ENCODE measurements around the gene SLC38A9.
A peak's percentile ranks its signal among the peaks of the same experiment; 100 is the strongest.

SLC38A9 gene

GRCh38 chr5:55582256-55582655 lies 129.9 kb downstream of the SLC38A9 start:
- no peaks in the 10 kb centered on the region for H3K36me3 ChIP-seq (ENCODE audit: insufficient read depth, low read length)
- peaks cover 13% of the 10 kb centered on the region for H3K4me1 ChIP-seq (ENCODE audit: insufficient read depth, low read length)
- no peaks in the 10 kb centered on the region for H3K27me3 ChIP-seq (ENCODE audit: insufficient read depth, low read length)
- WGBS: 89% methylated on average over 2 of the region's 2 CpGs
- no peaks in the 10 kb centered on the region for H3K9me3 ChIP-seq (ENCODE audit: insufficient read depth, low read depth, low read length)
- no peak overlapping the region for H3K4me3 ChIP-seq (ENCODE audit: low read length)
- no peak overlapping the region for H3K27ac ChIP-seq (ENCODE audit: low read depth, low read length)
- H3K9ac ChIP-seq (ENCODE audit: low read depth, low read length): no peak overlapping the region

GRCh38 chr5:55580042-55580441 lies 132.1 kb downstream of the SLC38A9 start:
- Histone ChIP-seq H3K36me3 (ENCODE audit: insufficient read depth, low read length) (no peaks in the 10 kb centered on the region), H3K4me1 (ENCODE audit: insufficient read depth, low read length) (peaks cover 17% of the 10 kb centered on the region), H3K9ac (ENCODE audit: low read depth, low read length) (no peak overlapping the region), H3K27me3 (ENCODE audit: insufficient read depth, low read length) (no peaks in the 10 kb centered on the region), H3K9me3 (ENCODE audit: insufficient read depth, low read depth, low read length) (no peaks in the 10 kb centered on the region), H3K4me3 (ENCODE audit: low read length) (no peak overlapping the region), H3K27ac (ENCODE audit: low read depth, low read length) (no peak overlapping the region)
- 95% methylated on average over 6 of the region's 6 CpGs for WGBS

DNA sequence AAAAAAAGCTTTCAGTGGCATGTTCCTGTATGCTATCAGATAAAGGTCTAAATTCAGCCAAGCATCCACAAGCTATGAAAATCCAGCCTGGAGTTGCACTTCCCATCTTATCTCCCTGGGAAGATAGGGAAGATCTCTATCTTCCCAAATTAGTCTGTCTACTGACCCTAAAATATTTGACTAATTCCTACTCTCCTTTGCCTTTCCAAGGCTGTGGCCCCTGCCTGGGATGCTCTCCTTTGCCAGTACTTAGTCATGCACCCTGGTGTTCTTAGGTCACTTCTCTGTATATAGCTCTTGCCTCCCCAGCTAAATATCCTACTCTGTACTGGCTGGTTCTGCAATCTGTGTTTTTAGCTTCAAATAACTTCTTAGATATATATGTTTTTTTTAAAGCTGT lies 133.4 kb downstream of the SLC38A9 start:
- Histone ChIP-seq H3K9me3 (ENCODE audit: insufficient read depth, low read depth, low read length) (no peaks in the 10 kb centered on the region), H3K27me3 (ENCODE audit: insufficient read depth, low read length) (no peaks in the 10 kb centered on the region), H3K36me3 (ENCODE audit: insufficient read depth, low read length) (no peaks in the 10 kb centered on the region), H3K27ac (ENCODE audit: low read depth, low read length) (no peak overlapping the region), H3K4me1 (ENCODE audit: insufficient read depth, low read length) (peaks cover 17% of the 10 kb centered on the region), H3K9ac (ENCODE audit: low read depth, low read length) (no peak overlapping the region), H3K4me3 (ENCODE audit: low read length) (no peak overlapping the region)

DNA sequence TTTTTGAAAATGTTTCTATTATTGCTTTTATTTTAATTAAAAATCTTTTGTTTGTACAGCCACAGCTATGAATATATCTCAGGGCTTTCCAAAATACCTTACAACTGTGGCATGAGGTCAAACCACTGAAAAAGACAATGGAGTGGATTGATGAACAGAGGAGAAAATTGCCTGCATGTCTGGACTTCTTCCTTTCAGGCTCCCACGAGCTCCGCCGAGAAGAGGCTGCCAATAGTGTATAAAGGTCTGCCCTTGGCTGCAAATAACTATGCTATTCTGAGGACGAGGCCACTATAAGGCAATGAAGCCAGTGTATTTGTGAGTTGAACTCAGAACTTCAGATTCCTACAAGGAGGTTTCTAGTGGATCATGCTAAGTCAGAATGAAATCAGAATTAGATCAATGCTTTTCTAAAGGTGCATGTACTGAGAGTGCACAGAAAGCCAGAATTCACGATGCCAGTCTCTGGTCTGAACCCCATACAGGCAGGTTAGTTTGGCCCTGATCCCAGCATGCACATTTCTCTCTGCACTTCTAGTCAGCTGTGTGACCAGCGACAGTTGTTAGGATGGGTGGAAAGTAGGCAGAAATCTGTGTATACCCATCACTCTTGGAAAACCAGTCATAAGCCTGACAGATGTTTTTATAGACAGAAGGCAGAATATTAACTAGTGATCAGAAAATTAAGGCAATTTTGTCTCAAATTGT lies 134.6 kb downstream of the SLC38A9 start:
- no peaks in the 10 kb centered on the region for H3K9me3 ChIP-seq (ENCODE audit: insufficient read depth, low read depth, low read length)
- peak overlapping the region; percentile 4; the same call in 1 of the 2 replicates for H3K27ac ChIP-seq (ENCODE audit: low read depth, low read length)
- H3K4me3 ChIP-seq (ENCODE audit: low read length): no peak overlapping the region
- no peak overlapping the region for H3K9ac ChIP-seq (ENCODE audit: low read depth, low read length)
- no peaks in the 10 kb centered on the region for H3K36me3 ChIP-seq (ENCODE audit: insufficient read depth, low read length)
- H3K27me3 ChIP-seq (ENCODE audit: insufficient read depth, low read length): no peaks in the 10 kb centered on the region
- H3K4me1 ChIP-seq (ENCODE audit: insufficient read depth, low read length): peaks cover 17% of the 10 kb centered on the region
- 87% methylated on average over 6 of the region's 6 CpGs for WGBS

- no peak overlapping the region for H3K4me3 ChIP-seq (ENCODE audit: low read length)
- H3K4me1 ChIP-seq (ENCODE audit: insufficient read depth, low read length): peaks cover 20% of the 10 kb centered on the region
- no peaks in the 10 kb centered on the region for H3K27me3 ChIP-seq (ENCODE audit: insufficient read depth, low read length)
- 92% methylated on average over 2 of the region's 2 CpGs for WGBS
- H3K27ac ChIP-seq (ENCODE audit: low read depth, low read length): no peak overlapping the region
- no peaks in the 10 kb centered on the region for H3K36me3 ChIP-seq (ENCODE audit: insufficient read depth, low read length)
- H3K9ac ChIP-seq (ENCODE audit: low read depth, low read length): no peak overlapping the region
- no peaks in the 10 kb centered on the region for H3K9me3 ChIP-seq (ENCODE audit: insufficient read depth, low read depth, low read length)
Measured at GRCh38 chr5:55576661-55577060, 135.5 kb downstream of the SLC38A9 start.
